GM21786 (cell line): ENCODE results near the gene TBC1D16.

Experiments used
- ATAC-seq: cut with Tn5 transposase; IDR thresholded peaks from one replicate; pipeline ENCODE4 v1.9.1; 2021; ENCODE audit not compliant: unreplicated experiment

Gene TBC1D16

DNA sequence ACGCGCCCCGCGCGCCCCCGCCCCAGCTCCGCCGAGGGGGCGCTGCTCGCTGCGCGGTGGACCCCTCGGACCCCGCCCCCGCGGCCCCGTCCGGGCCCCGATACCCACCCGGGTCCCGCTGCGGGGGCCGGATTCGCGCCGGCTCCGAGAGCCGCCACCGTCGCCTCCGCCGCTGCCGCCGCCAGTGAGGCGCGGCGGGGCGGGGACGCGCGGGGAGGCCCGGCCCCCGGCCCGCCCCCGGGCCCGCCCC lies at the start of gene TBC1D16:
Gene TBC1D16 (minus strand): TSS at position 186 of the 250 bp plus-strand sequence. CDS start 22,325 bp downstream, outside the sequence.
- no peak for ATAC-seq

DNA sequence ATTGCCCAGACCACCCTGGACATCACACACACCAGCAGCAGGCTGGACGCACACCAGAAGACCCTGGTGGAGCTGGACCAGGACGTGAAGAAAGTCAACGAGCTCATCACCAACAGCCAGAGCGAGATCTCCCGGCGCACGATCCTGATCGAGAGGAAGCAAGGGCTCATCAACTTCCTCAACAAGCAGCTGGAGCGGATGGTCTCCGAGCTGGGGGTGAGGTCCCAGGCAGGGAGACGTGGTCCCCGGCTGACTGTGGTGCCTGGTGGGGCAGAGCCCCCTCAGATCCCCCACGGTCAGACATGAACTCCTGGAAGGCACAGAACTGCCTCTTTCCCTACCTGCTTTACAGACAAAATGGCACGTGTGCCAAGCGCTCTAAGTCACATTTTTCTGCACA lies 49.1 kb upstream of the TBC1D16 start:
- no peak for ATAC-seq

GRCh38 chr17:80083136-80083661 lies 47.5 kb upstream of the TBC1D16 start:
- no peak for ATAC-seq

DNA sequence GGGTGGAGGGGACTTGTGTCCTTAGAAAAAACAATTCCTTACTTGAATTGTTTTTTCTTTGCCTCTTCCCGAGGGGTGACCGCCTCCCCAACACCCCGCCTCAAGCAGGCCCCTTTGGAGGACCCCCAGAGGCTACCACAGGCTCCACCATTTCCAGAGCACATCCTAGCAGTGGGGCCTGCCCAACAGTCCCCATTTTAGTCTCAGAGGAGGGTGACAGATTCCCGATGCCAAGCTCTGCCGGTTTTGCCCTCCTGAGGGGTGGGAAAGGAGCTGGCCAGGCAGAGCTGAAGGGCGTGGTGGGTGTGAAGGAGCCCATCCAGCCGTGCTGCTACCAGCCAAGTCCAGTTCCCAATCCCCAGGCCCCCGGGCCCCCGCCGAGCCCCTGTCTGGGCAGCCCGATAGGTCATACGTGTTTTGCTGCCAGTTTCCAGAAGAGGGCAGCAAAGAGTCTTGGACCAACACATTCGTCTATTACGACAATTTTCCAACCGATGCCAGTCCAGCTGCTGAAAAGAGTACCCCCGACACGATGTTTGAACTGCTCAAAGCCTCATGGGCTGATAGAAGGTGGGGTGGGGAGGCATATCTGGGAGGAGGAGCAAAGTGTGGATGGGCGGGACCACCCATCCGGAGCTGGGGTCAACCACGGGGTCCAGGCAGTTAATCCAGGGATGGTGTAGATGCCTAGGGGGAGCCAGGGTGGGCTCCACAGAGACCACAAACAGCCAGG lies 46.9 kb upstream of the TBC1D16 start:
- ATAC-seq: no peak

DNA sequence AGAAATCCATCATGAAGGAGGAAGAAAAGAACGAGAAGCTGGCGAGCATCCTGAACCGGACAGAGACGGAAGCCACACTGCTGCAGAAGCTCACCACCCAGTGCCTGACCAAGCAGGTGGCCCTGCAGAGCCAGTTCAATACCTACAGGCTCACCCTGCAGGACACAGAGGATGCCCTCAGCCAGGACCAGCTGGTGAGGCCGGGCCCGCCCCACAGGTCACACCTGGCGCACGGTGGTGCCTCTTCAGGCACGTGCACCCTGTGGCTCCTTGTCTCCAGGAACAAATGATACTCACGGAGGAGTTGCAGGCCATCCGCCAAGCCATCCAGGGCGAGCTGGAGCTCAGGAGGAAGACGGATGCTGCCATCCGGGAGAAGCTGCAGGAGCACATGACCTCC lies 45.9 kb upstream of the TBC1D16 start:
- ATAC-seq: no peak

GRCh38 chr17:80080081-80080480 lies 44.4 kb upstream of the TBC1D16 start:
- ATAC-seq: no peak

DNA sequence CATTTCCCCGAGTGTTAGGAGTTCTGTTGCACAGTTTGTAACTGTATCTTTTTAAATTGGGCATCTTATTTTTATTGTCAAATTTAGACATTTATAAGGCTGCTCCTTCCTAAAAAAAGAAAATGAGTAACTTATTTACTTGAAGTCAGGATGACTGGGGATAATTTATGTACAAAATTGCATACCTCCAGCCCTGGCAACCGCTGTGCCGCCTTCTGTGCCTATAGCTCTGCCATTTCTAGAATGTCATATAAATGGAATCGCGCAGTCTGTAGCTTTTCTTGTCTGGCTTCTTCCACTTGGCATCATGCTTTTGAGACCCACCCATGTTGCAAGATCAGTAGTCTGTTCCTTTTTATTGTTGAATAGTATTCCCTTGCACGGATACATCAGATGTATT lies 36.7 kb upstream of the TBC1D16 start:
- no peak for ATAC-seq

GRCh38 chr17:80071116-80071841 lies 35.6 kb upstream of the TBC1D16 start:
- ATAC-seq: no peak

GRCh38 chr17:80070375-80071115 lies 34.9 kb upstream of the TBC1D16 start:
- ATAC-seq: no peak

- ATAC-seq: no peak
Observed at GRCh38 chr17:80068301-80069222, 32.9 kb upstream of the TBC1D16 start.

DNA sequence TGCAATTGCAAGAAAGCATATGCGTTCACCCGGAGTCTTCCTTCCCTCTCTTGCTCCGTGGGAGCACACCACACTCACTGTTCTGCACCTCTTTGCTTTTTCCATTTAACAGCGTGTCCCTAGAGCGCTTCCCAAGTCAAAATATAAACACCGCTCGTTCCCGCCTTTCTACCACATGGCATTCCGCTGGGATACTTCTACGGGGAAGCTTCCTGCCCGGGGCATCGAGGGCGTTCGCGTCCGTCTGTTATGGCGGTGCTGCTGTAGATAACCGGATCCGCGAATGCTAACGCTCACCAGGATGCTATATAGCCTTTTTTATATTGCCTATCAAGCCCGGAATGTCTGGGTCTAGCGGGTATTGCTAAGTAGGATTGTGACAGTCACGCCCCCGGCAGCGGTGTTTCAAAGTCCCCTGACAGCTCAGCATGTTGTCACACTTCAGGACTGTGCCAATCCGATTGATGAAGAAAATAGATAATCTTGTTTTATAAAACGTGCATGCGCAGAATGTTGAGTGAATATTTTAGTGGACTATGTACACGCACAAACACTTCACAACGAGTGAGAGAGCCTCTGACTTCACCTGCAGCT lies 31.8 kb upstream of the TBC1D16 start:
- ATAC-seq: no peak

DNA sequence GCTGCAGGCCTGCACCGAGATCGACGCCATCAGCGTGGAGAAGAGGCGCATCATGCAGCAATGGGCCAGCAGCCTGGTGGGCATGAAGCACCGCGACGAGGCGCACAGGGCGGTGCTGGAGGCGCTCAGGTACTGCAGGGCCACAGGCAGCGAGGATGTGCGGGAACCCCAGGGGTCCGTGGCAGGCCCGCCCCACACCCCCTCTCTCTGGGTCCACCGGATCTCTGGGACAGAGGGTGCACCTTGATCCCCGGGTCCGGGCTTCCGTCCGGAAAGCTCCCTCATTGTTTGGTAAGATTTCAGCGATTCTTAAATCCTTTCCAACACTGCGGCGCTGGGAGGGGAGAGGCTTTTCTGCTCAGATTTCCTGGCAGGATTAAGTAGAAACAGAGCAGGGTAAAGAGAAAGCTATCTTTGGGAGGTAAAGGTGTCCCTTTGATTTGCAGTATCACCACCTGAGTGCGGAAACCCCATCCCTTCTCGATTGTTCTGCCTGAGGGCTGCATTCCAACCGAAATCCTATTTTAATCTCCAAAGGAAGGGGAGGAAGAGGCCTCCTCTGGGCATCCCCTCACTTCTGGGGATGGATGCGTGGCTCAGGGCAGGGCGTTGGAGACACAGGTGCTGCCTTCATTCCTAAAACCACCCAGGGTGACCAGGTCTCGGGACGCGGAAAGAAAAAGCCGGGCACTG lies 30.0 kb upstream of the TBC1D16 start:
- ATAC-seq: no peak

GRCh38 chr17:80064696-80065095 lies 29.0 kb upstream of the TBC1D16 start:
- ATAC-seq: no peak

DNA sequence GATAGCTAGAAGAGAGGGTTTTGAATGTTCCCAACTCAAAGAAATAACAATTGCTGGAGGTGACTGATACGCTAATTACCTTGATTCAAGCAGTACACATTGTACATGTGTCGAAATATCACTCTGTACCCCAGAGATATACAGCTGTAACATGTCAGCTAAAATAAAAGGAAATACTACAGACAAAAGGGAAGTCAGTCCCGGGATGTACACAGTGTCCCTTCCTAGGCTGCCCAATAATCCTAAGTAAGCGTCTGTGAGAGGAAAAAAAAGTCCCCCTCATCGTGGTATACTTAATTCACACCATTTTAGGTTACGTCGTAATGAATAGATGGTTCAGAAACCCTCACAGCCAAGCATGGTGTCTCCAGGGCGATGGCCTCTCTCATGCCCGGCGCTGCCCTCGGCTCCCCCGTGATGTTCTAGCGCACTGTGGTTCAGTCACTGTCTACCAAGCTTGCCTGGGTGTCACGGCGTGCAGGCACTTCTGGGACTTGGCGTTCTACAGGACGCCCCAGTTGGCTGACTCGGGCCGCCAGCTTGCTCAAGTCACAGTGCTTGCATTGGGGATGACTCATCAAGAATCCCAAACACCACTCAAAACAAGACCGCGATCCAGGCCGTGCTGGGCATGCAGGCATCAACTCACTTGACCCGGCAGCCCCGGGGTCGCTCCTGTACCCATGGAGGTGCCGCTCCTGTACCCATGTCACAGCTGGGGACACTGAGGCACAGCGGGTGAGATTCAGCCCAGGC lies 28.3 kb upstream of the TBC1D16 start:
- ATAC-seq: no peak

DNA sequence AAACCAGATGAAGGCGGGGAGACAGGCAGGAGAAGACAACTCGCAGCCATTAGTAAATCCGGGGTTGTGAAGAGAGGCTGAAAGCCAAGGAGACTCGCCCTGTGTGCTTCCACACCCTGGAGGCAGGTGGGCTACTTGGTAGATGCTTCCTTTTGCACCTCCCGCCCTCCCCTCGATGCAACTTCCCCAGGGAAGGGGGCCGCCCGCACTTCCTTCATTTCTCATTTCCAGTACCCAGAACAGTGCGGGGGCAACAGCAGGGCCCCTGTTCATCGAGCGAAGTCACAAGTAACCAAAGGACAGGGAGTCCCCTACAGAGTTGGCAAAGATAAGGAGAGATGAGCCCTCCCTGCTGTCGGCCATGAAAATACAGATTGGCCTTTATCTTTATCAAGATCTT lies 25.7 kb upstream of the TBC1D16 start:
- ATAC-seq: no peak

GRCh38 chr17:80060644-80061043 lies 25.0 kb upstream of the TBC1D16 start:
- no peak for ATAC-seq

GRCh38 chr17:80058311-80058955 lies 22.8 kb upstream of the TBC1D16 start:
- no peak for ATAC-seq

- no peak for ATAC-seq
Observed at GRCh38 chr17:80055597-80055996, 19.9 kb upstream of the TBC1D16 start.

DNA sequence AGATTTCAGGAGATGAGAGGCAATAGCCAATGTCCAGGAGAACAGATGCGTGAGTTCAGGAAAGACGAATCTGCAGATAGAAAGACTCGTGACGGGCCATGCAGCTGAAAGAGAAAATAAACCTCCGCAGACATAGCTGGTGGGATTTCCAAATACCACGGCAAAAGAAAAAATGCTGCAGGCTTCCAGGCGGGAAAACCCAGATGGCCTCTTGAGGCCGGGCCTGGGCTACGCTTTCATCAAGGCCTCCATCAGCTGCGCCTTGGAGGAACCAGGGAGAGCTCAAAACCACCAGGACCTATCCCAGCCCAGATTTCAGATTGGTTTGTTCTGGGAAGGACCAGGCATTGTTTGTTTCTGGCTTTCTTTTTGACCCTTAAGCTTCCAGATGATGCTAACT lies 17.4 kb upstream of the TBC1D16 start:
- ATAC-seq: no peak
